Mesothelial cell of epicardium (in vitro differentiated cells): Measurements from ENCODE around the gene RPS6KL1. TPM values are rescaled to one million over a fixed set of nuclear protein-coding genes. Genes with fewer than 3 reads are reported as not detected.

ENCODE experiments used
- DNase-seq, 2 experiments: peaks; one replicate each; pipeline ENCODE4 v3.0.0; 2021; ENCODE audit warnings: low spot score in 2 of 2; ENCODE audit not compliant: unreplicated experiment in 2 of 2
- H3K27ac Mint-ChIP-seq: 2 replicates; pipeline ENCODE4 v1.8.0; 2021; ENCODE audit warnings: mixed read lengths
- H3K27me3 Mint-ChIP-seq: 2 replicates; pipeline ENCODE4 v1.8.0; 2021; ENCODE audit warnings: low read depth, mixed read lengths
- H3K36me3 Mint-ChIP-seq: 2 replicates; pipeline ENCODE4 v1.8.0; 2021; ENCODE audit warnings: mixed read lengths
- H3K4me1 Mint-ChIP-seq: 2 replicates; pipeline ENCODE4 v1.8.0; 2021; ENCODE audit warnings: mixed read lengths
- H3K4me3 Mint-ChIP-seq: 2 replicates; pipeline ENCODE4 v1.8.0; 2021; ENCODE audit warnings: mild to moderate bottlenecking, moderate library complexity, mixed read lengths
- H3K9me3 Mint-ChIP-seq: 2 replicates; pipeline ENCODE4 v1.8.0; 2021; ENCODE audit warnings: mixed read lengths
- total RNA-seq: library from RNA; stranded (reverse); gene quantifications from 3 replicates; pipeline ENCODE4 v1.2.1, GENCODE V29; 2021
- TF ChIP-seq, protein P1 (sequence below): fragments of 200-600 bp; sonication (generic); IDR thresholded peaks from one replicate; pipeline ENCODE4 v1.5.0; 2021; ENCODE audit warnings: antibody characterized with exemption; ENCODE audit not compliant: unreplicated experiment

RPS6KL1 gene
- total RNA-seq, 1 donor from 2014 or later = 1.1 TPM

DNA sequence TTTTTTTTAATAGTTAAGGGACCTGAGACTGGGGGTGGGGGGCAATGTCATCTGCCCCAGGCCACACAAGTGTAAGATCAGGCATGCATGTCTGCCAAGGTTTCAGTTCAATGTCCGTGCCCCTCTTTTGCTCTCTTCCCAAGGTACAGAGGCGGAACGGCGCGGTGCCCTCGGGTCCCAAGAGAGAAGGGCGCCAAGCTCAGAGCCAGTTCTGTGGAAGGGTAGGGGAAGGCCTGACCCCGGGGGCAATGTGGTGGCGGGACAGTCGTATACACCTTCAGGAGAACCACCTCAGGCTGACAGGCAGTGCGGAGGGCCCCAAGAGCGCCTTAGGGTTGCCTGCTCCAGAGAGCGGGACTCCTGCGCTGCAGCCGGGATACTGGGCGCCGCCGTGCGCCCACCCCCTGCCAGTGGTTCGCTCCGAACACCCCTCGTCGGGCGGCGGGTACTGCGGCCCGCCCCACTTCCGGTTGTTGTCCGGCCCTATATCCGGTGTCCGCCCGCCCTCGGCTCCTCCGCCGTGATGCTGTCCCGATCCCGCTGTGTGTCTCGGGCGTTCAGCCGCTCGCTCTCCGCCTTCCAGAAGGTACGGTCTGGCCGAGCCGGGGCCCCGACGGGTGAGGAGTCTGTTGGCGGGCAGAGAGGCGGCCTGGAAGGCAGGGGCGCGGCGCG is 41.5 kb downstream of the RPS6KL1 start, which contains the start of gene DLST:
Gene DLST (plus strand): TSS at position 486 of the 672 bp plus-strand sequence. CDS start 38 bp downstream, at position 524.
- H3K4me3 Mint-ChIP-seq = peak within 1 kb of the TSS; percentile 100
- TF ChIP-seq, protein P1, sequence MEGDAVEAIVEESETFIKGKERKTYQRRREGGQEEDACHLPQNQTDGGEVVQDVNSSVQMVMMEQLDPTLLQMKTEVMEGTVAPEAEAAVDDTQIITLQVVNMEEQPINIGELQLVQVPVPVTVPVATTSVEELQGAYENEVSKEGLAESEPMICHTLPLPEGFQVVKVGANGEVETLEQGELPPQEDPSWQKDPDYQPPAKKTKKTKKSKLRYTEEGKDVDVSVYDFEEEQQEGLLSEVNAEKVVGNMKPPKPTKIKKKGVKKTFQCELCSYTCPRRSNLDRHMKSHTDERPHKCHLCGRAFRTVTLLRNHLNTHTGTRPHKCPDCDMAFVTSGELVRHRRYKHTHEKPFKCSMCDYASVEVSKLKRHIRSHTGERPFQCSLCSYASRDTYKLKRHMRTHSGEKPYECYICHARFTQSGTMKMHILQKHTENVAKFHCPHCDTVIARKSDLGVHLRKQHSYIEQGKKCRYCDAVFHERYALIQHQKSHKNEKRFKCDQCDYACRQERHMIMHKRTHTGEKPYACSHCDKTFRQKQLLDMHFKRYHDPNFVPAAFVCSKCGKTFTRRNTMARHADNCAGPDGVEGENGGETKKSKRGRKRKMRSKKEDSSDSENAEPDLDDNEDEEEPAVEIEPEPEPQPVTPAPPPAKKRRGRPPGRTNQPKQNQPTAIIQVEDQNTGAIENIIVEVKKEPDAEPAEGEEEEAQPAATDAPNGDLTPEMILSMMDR = no peak
- peaks cover 2% of the 10 kb centered on the region for H3K27me3 Mint-ChIP-seq
- H3K4me1 Mint-ChIP-seq = peaks cover 33% of the 10 kb centered on the region
- no peaks in the 10 kb centered on the region for H3K36me3 Mint-ChIP-seq
- H3K27ac Mint-ChIP-seq = peak within 1 kb of the TSS; percentile 98
- DNase-seq = peak; percentile 76 to 90
- no peaks in the 10 kb centered on the region for H3K9me3 Mint-ChIP-seq

GRCh38 chr14:74879427-74880182 is 43.5 kb downstream of the RPS6KL1 start:
- no peaks in the 10 kb centered on the region for H3K36me3 Mint-ChIP-seq
- H3K27me3 Mint-ChIP-seq = peaks cover 12% of the 10 kb centered on the region
- TF ChIP-seq, protein P1 = no peak
- peak overlapping the region; percentile 26 for H3K4me3 Mint-ChIP-seq
- H3K4me1 Mint-ChIP-seq = peaks cover 31% of the 10 kb centered on the region
- no peak for DNase-seq
- no peak overlapping the region for H3K27ac Mint-ChIP-seq
- no peaks in the 10 kb centered on the region for H3K9me3 Mint-ChIP-seq

DNA sequence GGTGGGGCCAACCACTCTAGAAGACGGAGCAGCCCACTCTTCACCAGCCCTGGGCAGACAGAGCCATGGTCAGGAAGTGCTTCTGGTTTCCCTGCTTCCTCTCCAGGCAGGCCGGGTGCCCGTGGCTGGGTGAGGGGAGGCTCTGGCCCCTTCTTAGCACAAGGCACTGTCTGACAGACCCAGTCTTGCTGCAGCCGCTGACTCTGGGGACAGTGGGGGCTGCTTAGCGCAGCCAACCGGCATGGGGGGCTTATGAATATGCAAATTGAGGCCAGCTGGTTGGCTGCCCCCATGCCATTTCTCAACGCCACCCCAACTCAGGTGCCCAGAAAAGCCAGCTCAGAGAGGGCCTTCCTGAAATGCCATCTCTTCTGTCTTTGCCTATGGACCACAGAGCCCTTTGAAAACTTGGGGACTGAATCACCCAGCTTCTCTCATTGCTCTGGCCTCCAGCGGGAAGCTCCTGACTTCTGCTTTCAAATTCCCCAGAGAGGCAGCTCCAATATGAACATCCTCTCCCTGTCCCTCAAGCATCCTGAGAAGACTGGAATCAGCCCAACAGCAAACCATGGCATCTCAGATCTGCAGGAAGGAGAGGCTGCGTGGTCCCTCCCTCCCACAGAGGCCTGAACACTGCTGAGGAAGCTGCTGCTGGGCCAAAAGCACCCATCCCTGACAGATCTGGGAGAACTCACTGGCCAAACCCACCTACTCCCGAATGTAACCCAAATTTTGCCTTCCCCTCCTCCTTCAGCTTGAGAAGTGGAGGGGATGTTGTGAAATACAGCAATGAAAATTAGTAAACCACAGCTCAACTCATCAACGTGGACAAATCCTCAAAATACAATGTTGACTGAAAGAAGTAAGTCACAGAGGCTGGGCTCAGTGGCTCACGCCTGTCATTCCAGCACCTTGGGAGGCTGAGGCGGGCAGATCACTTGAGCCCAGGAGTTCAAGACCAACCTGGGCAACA is 46.8 kb downstream of the RPS6KL1 start, which contains the start of gene PROX2:
Gene PROX2 (minus strand): TSS at position 205 of the 973 bp plus-strand sequence. CDS start 12,311 bp downstream, outside the sequence.
- DNase-seq = no peak
- TF ChIP-seq, protein P1 = no peak
- Mint-ChIP-seq H3K36me3 (no peaks in the 10 kb centered on the region), H3K27me3 (peaks cover 20% of the 10 kb centered on the region), H3K27ac (no peak within 1 kb of the TSS), H3K4me1 (peaks cover 11% of the 10 kb centered on the region), H3K9me3 (no peaks in the 10 kb centered on the region), H3K4me3 (no peak within 1 kb of the TSS)

GRCh38 chr14:74875204-74875603 is 47.9 kb downstream of the RPS6KL1 start:
- Mint-ChIP-seq H3K36me3 (no peaks in the 10 kb centered on the region), H3K4me3 (no peak overlapping the region), H3K27ac (no peak overlapping the region), H3K9me3 (no peaks in the 10 kb centered on the region), H3K4me1 (peaks cover 5% of the 10 kb centered on the region), H3K27me3 (peaks cover 20% of the 10 kb centered on the region)
- TF ChIP-seq, protein P1 = no peak
- DNase-seq = no peak

DNA sequence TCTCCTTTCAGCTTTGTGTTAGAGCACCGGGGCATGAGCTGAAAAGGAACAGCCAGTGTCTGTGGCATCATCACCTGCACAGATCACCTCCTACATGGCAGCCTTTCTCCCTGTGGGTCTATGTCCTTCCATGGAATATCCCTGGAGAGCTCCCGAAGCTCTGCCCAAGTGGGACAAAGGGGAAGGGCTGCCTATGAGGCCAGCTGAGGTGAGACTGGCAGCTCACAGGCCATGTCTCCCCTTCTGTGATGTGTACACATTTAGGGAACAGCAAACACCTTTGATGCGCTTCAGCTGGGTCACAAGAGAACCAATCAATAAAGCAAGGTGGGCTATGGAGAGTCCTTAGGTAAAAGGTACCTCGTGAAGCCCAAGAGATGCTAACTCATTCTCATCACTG is 51.2 kb downstream of the RPS6KL1 start:
- Mint-ChIP-seq H3K4me3 (no peak overlapping the region), H3K9me3 (no peaks in the 10 kb centered on the region), H3K27me3 (peaks cover 25% of the 10 kb centered on the region), H3K27ac (no peak overlapping the region), H3K4me1 (no peaks in the 10 kb centered on the region), H3K36me3 (no peaks in the 10 kb centered on the region)
- DNase-seq = no peak
- TF ChIP-seq, protein P1 = no peak
